ENCODE data around the gene CTH.

DNA sequence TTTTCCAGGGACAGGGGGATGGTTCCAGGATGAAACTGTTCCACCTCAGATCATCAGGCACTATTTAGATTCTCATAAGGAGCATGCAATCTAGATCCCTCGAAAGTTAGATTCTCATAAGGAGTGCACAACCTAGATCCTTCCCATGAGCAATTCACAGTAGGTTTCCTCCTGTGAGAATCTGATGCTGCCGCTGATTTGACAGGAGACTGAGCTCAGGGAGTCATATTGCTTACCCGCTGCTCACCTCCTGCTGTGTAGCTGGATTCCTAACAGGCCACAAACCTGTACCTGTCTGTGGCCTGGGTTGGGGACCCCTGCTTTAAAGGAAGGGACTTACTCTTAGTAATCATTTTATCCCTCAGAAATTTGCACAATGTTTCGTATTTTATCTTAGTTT lies 9.3 kb downstream of the CTH start:
- TF ChIP-seq, protein P1, sequence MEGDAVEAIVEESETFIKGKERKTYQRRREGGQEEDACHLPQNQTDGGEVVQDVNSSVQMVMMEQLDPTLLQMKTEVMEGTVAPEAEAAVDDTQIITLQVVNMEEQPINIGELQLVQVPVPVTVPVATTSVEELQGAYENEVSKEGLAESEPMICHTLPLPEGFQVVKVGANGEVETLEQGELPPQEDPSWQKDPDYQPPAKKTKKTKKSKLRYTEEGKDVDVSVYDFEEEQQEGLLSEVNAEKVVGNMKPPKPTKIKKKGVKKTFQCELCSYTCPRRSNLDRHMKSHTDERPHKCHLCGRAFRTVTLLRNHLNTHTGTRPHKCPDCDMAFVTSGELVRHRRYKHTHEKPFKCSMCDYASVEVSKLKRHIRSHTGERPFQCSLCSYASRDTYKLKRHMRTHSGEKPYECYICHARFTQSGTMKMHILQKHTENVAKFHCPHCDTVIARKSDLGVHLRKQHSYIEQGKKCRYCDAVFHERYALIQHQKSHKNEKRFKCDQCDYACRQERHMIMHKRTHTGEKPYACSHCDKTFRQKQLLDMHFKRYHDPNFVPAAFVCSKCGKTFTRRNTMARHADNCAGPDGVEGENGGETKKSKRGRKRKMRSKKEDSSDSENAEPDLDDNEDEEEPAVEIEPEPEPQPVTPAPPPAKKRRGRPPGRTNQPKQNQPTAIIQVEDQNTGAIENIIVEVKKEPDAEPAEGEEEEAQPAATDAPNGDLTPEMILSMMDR (IDR thresholded peaks at IDR 0.05; ENCODE audit: low read length) = no peak
- TF ChIP-seq EZH2 (optimal IDR thresholded peaks at IDR 0.05; ENCODE audit: low read depth, low read length) = no peak
- no peak for TF ChIP-seq EZH2phosphoT487 (IDR thresholded peaks at IDR 0.05; ENCODE audit: low read length)

Data from MM.1S (cell line).